ENCODE data around the gene CCDC81.
A peak's percentile ranks its signal among the peaks of the same experiment; 100 is the strongest.

The CCDC81 gene

GRCh38 chr11:86442420-86442819, 67.7 kb downstream of the CCDC81 start:
- no peak for ATAC-seq

GRCh38 chr11:86442827-86443226, 68.1 kb downstream of the CCDC81 start:
- no peak for ATAC-seq

- no peak for ATAC-seq
These were observed 68.7 kb downstream of the CCDC81 start for GRCh38 chr11:86443415-86443814.

GRCh38 chr11:86444981-86445380, 70.3 kb downstream of the CCDC81 start:
- ATAC-seq: no peak

- ATAC-seq: no peak
These were observed 71.7 kb downstream of the CCDC81 start for GRCh38 chr11:86446163-86446923.

GRCh38 chr11:86446924-86447285, 72.2 kb downstream of the CCDC81 start:
- no peak for ATAC-seq

- ATAC-seq: peak in 1 of 2 donors; percentile 12
These were observed 73.2 kb downstream of the CCDC81 start for GRCh38 chr11:86447763-86448480.

- no peak for ATAC-seq
These were observed 75.4 kb downstream of the CCDC81 start for GRCh38 chr11:86449993-86450629.

GRCh38 chr11:86453290-86454030, 78.8 kb downstream of the CCDC81 start:
- no peak for ATAC-seq

GRCh38 chr11:86456075-86456939, 81.6 kb downstream of the CCDC81 start:
- ATAC-seq: peak; percentile 65 to 79

- no peak for ATAC-seq
These were observed 83.8 kb downstream of the CCDC81 start for GRCh38 chr11:86458294-86459001.

- ATAC-seq: no peak
These were observed 84.3 kb downstream of the CCDC81 start for GRCh38 chr11:86459002-86459385.

GRCh38 chr11:86459682-86460460, 85.2 kb downstream of the CCDC81 start:
- ATAC-seq: peak in 1 of 2 donors; percentile 19

- ATAC-seq: no peak
These were observed 86.0 kb downstream of the CCDC81 start for GRCh38 chr11:86460461-86461385.

- ATAC-seq: no peak
These were observed 87.2 kb downstream of the CCDC81 start for GRCh38 chr11:86461892-86462291.

- no peak for ATAC-seq
These were observed 88.4 kb downstream of the CCDC81 start for GRCh38 chr11:86463120-86463519.

- no peak for ATAC-seq
These were observed 89.3 kb downstream of the CCDC81 start for GRCh38 chr11:86463955-86464354.

GRCh38 chr11:86464509-86465221, 90.0 kb downstream of the CCDC81 start:
- no peak for ATAC-seq

GRCh38 chr11:86468169-86468568, 93.5 kb downstream of the CCDC81 start:
- ATAC-seq: no peak

Data from activated CD4-positive, CD25-positive, alpha-beta regulatory T cell treated with anti-CD3 and anti-CD28 coated beads, Interleukin-2, amount 50 U/mL, for 24 hours (primary cell).